Measurements from ENCODE around the gene HM13. TPM values are rescaled to one million over a fixed set of nuclear protein-coding genes. Genes with fewer than 3 reads are reported as not detected.

The HM13 gene
- total and polyA plus RNA-seq, 9 of the 15 experiments (the other 6 are each of a cell fraction or from before 2014, with no cell fraction given), result 7.7 to 136 (median 74.5) TPM

- peak; percentile 91 for TF ChIP-seq JUND (IDR thresholded peaks at IDR 0.05; ENCODE audit: borderline replicate concordance, low read depth, low read length)
- TF ChIP-seq JUND (tag; IDR thresholded peaks at IDR 0.05; ENCODE audit: borderline replicate concordance, low read depth, low read length), result peak; percentile 75; the same call in 2 of the 3 replicates
- TF ChIP-seq MAFG (tag; conservative IDR thresholded peaks at IDR 0.05), result 0 out of 2 replicates have a peak, but pooled peaks have one; percentile 19
- TF ChIP-seq KDM1A (IDR thresholded peaks at IDR 0.05), result peak in 1 of 2 experiments; percentile 42; a peak in 1 of 4 replicates
- peak; percentile 7 for TF ChIP-seq TAF9B (IDR thresholded peaks at IDR 0.05; ENCODE audit: partially characterized antibody)
- no peak for TF ChIP-seq SMAD1 (IDR thresholded peaks at IDR 0.05; ENCODE audit: low read depth, low read length, partially characterized antibody)
- peak in 1 of 2 experiments; percentile 6; a peak in 1 of 4 replicates for TF ChIP-seq RCOR1 (IDR thresholded peaks at IDR 0.05; ENCODE audit: borderline replicate concordance in 1 of 2, low read depth in 2 of 2, low read length in 2 of 2)
- TF ChIP-seq EP400 (IDR thresholded peaks at IDR 0.05), result peak; percentile 51; the same call in 1 of the 2 replicates
- TF ChIP-seq NFE2 (IDR thresholded peaks at IDR 0.05; ENCODE audit: low read depth), result peak; percentile 54; the same call in 1 of the 2 replicates
- peak; percentile 88 for TF ChIP-seq CEBPG (CRISPR knock-in tag; IDR thresholded peaks at IDR 0.05)
- peak in 1 of 2 experiments; percentile 56; a peak in 2 of 4 replicates for TF ChIP-seq CEBPG (tag; conservative IDR thresholded peaks at IDR 0.05 in 1 of 2, IDR thresholded peaks at IDR 0.05 in 1 of 2)
- TF ChIP-seq CTCF (IDR thresholded peaks at IDR 0.05 in 2 of 3, conservative IDR thresholded peaks at IDR 0.05 in 1 of 3; ENCODE audit: insufficient read depth in 2 of 3, low read depth in 1 of 3, low read length in 3 of 3), result peak in 1 of 3 experiments; percentile 2; a peak in 1 of 6 replicates
- TF ChIP-seq TCFL5 (CRISPR knock-in tag; conservative IDR thresholded peaks at IDR 0.05), result no peak
- 0 out of 2 replicates have a peak, but pooled peaks have one; percentile 42 for TF ChIP-seq ZNF764 (CRISPR knock-in tag; IDR thresholded peaks at IDR 0.05; ENCODE audit: low read depth)
- TF ChIP-seq, protein P1, sequence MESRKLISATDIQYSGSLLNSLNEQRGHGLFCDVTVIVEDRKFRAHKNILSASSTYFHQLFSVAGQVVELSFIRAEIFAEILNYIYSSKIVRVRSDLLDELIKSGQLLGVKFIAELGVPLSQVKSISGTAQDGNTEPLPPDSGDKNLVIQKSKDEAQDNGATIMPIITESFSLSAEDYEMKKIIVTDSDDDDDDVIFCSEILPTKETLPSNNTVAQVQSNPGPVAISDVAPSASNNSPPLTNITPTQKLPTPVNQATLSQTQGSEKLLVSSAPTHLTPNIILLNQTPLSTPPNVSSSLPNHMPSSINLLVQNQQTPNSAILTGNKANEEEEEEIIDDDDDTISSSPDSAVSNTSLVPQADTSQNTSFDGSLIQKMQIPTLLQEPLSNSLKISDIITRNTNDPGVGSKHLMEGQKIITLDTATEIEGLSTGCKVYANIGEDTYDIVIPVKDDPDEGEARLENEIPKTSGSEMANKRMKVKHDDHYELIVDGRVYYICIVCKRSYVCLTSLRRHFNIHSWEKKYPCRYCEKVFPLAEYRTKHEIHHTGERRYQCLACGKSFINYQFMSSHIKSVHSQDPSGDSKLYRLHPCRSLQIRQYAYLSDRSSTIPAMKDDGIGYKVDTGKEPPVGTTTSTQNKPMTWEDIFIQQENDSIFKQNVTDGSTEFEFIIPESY (CRISPR knock-in tag; IDR thresholded peaks at IDR 0.05), result peak; percentile 8; the same call in 1 of the 2 replicates
- TF ChIP-seq TRIM24 (IDR thresholded peaks at IDR 0.05), result peak in 1 of 2 experiments; percentile 10; a peak in 1 of 4 replicates
- TF ChIP-seq, protein P2, sequence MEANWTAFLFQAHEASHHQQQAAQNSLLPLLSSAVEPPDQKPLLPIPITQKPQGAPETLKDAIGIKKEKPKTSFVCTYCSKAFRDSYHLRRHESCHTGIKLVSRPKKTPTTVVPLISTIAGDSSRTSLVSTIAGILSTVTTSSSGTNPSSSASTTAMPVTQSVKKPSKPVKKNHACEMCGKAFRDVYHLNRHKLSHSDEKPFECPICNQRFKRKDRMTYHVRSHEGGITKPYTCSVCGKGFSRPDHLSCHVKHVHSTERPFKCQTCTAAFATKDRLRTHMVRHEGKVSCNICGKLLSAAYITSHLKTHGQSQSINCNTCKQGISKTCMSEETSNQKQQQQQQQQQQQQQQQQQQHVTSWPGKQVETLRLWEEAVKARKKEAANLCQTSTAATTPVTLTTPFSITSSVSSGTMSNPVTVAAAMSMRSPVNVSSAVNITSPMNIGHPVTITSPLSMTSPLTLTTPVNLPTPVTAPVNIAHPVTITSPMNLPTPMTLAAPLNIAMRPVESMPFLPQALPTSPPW (CRISPR knock-in tag; IDR thresholded peaks at IDR 0.05), result peak; percentile 26; the same call in 1 of the 2 replicates
- TF ChIP-seq SMARCE1 (IDR thresholded peaks at IDR 0.05), result peak; percentile 73
- 0 out of 2 replicates have a peak, but pooled peaks have one; percentile 5 for TF ChIP-seq MAFK (IDR thresholded peaks at IDR 0.05; ENCODE audit: low read length)
- no peak for TF ChIP-seq TSC22D4 (tag; IDR thresholded peaks at IDR 0.05)
- peak; percentile 38; the same call in 1 of the 2 replicates for TF ChIP-seq SMARCC2 (IDR thresholded peaks at IDR 0.05; ENCODE audit: low read depth)
These were observed 79.2 kb downstream of the HM13 start (continued) for GRCh38 chr20:31593221-31594001.
